ENCODE results near the gene TSPAN16. TPM values are rescaled to one million over a fixed set of nuclear protein-coding genes. Genes with fewer than 3 reads are reported as not detected.
A peak's percentile ranks its signal among the peaks of the same experiment; 100 is the strongest.

TSPAN16 gene
- total RNA-seq, 1 donor from 2014 or later: not detected

DNA sequence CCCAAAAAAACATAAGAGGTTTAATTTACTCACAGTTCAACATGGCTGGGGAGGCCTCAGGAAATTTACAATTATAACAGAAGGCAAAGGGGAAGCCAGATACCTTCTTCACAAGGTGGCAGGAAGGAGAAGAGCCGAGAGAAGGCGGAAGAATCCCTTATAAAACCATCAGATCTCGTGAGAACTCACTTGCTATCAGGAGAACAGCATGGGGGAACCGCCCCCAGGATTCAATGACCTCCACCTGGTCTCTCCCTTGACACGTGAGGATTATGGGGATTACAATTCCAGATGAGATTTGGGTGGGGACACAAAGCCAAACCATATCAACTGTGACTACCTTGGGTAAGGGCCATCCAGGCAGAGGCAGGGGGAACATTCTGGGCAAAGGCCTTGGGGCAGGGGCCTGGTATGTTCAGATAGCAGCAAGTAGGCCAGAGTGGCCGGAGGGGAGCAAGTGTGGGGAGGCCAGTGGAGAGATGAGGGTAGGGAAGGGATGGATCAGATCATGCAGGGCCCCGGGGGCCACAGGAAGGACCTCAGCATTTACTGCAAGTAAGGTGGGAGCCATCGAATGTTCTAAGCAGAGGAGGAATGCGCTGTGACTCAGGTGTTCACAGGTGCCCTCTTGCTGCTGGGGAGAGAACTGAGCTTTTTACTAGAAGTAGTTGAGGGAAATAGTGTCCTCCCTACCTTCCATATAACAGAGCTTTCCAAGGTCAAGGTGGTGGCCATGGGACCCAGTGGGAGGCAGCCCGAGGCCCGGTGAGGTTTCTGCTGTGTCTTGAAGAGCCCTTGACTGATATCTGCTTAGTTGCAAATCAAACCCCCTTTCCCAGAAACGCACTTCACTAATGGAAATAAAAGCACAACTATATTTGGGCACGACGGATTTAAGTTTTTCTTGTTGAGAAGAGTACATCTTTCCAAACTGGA lies 25.5 kb downstream of the TSPAN16 start:
- FAIRE-seq: no peak
- no peak overlapping the region for H3K27ac ChIP-seq (ENCODE audit: low read depth, low read length)
- H3K9me3 Mint-ChIP-seq (ENCODE audit: unreplicated experiment): no peaks in the 10 kb centered on the region

DNA sequence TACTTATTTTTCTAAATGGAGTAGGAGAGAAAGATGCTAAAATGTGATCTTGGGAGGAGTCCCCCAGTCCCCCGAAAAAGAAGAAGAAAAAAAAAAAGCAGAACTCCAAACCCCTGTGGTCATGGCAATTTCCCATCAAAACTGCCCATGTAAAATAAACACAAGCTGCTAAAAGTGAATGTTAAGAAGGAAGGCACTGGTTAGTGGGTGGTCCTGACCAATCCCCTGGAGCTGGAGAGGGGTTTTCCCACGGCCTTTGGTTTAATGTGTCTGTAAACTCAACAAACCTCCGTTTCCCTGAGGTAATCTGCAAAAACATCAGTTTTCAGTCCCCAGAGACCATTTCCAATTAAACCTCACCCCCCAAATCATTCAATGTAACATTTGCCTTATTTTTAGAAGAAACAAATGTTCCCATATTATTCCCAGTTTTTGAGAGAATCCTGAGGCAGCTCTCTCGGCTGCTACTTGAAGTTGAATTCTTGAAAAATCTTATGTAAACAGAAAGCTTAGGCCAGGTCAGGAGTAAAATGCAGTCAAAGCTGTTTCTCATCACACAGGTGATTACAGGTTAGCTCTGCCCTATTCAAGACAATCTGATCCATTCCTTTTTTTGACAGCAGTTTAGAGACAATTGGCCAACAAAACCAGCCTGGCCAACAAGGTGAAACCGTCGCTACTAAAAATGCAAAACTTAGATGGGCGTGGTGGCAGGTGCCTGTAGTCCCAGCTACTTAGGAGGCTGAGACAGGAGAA lies 26.5 kb downstream of the TSPAN16 start:
- H3K9me3 ChIP-seq (ENCODE audit: insufficient read depth, low read depth, low read length): no peaks in the 10 kb centered on the region
- no peak for FAIRE-seq
- no peaks in the 10 kb centered on the region for H3K36me3 Mint-ChIP-seq (ENCODE audit: low read depth, unreplicated experiment)
- peaks cover 2% of the 10 kb centered on the region for H3K4me1 Mint-ChIP-seq (ENCODE audit: low read depth, unreplicated experiment)
- no peak overlapping the region for H3K4me3 ChIP-seq (ENCODE audit: insufficient read depth, low read depth, low read length)
- peaks cover 11% of the 10 kb centered on the region for H3K4me1 ChIP-seq (ENCODE audit: insufficient read depth, low read length)
- H3K4me2 ChIP-seq (ENCODE audit: low read length): no peak overlapping the region
- no peak for DNase-seq (ENCODE audit: low read depth)
- peak overlapping the region; percentile 36 for H3K27ac Mint-ChIP-seq (ENCODE audit: unreplicated experiment)
- H3K27ac ChIP-seq (ENCODE audit: low read depth, low read length): no peak overlapping the region
- H4K20me1 ChIP-seq (ENCODE audit: insufficient read depth, low read length): no peaks in the 10 kb centered on the region
- no peaks in the 10 kb centered on the region for H3K9me3 Mint-ChIP-seq (ENCODE audit: unreplicated experiment)
- no peak overlapping the region for H2AFZ ChIP-seq (ENCODE audit: low read depth, low read length)
- H3K27me3 Mint-ChIP-seq (ENCODE audit: low read depth, unreplicated experiment): peaks cover 1% of the 10 kb centered on the region
- no peaks in the 10 kb centered on the region for H3K79me2 ChIP-seq (ENCODE audit: insufficient read depth, low read length)
- no peak for TF ChIP-seq CTCF (IDR thresholded peaks at IDR 0.05; ENCODE audit: insufficient read depth, low read depth, low read length)
- TF ChIP-seq EZH2 (IDR thresholded peaks at IDR 0.05; ENCODE audit: insufficient read depth, low read length): no peak
- H3K27me3 ChIP-seq (ENCODE audit: insufficient read depth, low read length): no peaks in the 10 kb centered on the region
- H3K36me3 ChIP-seq (ENCODE audit: insufficient read depth, low read length): no peaks in the 10 kb centered on the region
- no peak overlapping the region for H3K9ac ChIP-seq (ENCODE audit: low read length)
- H3K4me3 Mint-ChIP-seq (ENCODE audit: unreplicated experiment): no peak overlapping the region

More for the DNA sequence above, 25.5 kb downstream of the TSPAN16 start:
- Mint-ChIP-seq H3K36me3 (ENCODE audit: low read depth, unreplicated experiment) (no peaks in the 10 kb centered on the region), H3K27ac (ENCODE audit: unreplicated experiment) (peak overlapping the region; percentile 31), H3K4me1 (ENCODE audit: low read depth, unreplicated experiment) (peaks cover 2% of the 10 kb centered on the region), H3K4me3 (ENCODE audit: unreplicated experiment) (no peak overlapping the region), H3K27me3 (ENCODE audit: low read depth, unreplicated experiment) (peaks cover 4% of the 10 kb centered on the region)
- Histone ChIP-seq H3K36me3 (ENCODE audit: insufficient read depth, low read length) (no peaks in the 10 kb centered on the region), H2AFZ (ENCODE audit: low read depth, low read length) (no peak overlapping the region), H3K4me1 (ENCODE audit: insufficient read depth, low read length) (peaks cover 11% of the 10 kb centered on the region), H3K27me3 (ENCODE audit: insufficient read depth, low read length) (no peaks in the 10 kb centered on the region), H3K9me3 (ENCODE audit: insufficient read depth, low read depth, low read length) (no peaks in the 10 kb centered on the region), H3K4me3 (ENCODE audit: insufficient read depth, low read depth, low read length) (no peak overlapping the region), H3K79me2 (ENCODE audit: insufficient read depth, low read length) (no peaks in the 10 kb centered on the region), H3K4me2 (ENCODE audit: low read length) (no peak overlapping the region), H4K20me1 (ENCODE audit: insufficient read depth, low read length) (no peaks in the 10 kb centered on the region), H3K9ac (ENCODE audit: low read length) (no peak overlapping the region)
- TF ChIP-seq CTCF (IDR thresholded peaks at IDR 0.05; ENCODE audit: insufficient read depth, low read depth, low read length) (no peak), EZH2 (IDR thresholded peaks at IDR 0.05; ENCODE audit: insufficient read depth, low read length) (no peak)
- DNase-seq (ENCODE audit: low read depth): no peak
